ENCODE results near the gene RORC.

Gene RORC

GRCh38 chr1:151854658-151855057, 23.1 kb upstream of the RORC start:
- no peak overlapping the region for H3K4me3 Mint-ChIP-seq
- no peaks in the 10 kb centered on the region for H3K27me3 Mint-ChIP-seq

GRCh38 chr1:151853411-151853943, 21.9 kb upstream of the RORC start, which contains the start of gene THEM5:
Gene THEM5 (minus strand): TSS chr1:151853712. CDS start chr1:151853565, 147 bp downstream.
- H3K36me3 Mint-ChIP-seq, result no peaks in the 10 kb centered on the region
- H3K4me3 Mint-ChIP-seq, result no peak within 1 kb of the TSS
- no peaks in the 10 kb centered on the region for H3K27me3 Mint-ChIP-seq
- H3K27ac Mint-ChIP-seq, result no peak within 1 kb of the TSS
- no peaks in the 10 kb centered on the region for H3K4me1 Mint-ChIP-seq
- no peaks in the 10 kb centered on the region for H3K9me3 Mint-ChIP-seq

More at GRCh38 chr1:151854658-151855057, 23.1 kb upstream of the RORC start:
- no peaks in the 10 kb centered on the region for H3K4me1 Mint-ChIP-seq
- no peaks in the 10 kb centered on the region for H3K36me3 Mint-ChIP-seq
- H3K9me3 Mint-ChIP-seq, result no peaks in the 10 kb centered on the region
- no peak overlapping the region for H3K27ac Mint-ChIP-seq

GRCh38 chr1:151852733-151853132, 21.1 kb upstream of the RORC start:
- no peaks in the 10 kb centered on the region for H3K36me3 Mint-ChIP-seq

GRCh38 chr1:151851886-151852285, 20.3 kb upstream of the RORC start:
- H3K27me3 Mint-ChIP-seq, result no peaks in the 10 kb centered on the region
- H3K4me3 Mint-ChIP-seq, result no peak overlapping the region
- no peaks in the 10 kb centered on the region for H3K4me1 Mint-ChIP-seq
- H3K27ac Mint-ChIP-seq, result no peak overlapping the region
- no peaks in the 10 kb centered on the region for H3K9me3 Mint-ChIP-seq
- H3K36me3 Mint-ChIP-seq, result no peaks in the 10 kb centered on the region

More at GRCh38 chr1:151852733-151853132, 21.1 kb upstream of the RORC start:
- Mint-ChIP-seq H3K27ac (no peak overlapping the region), H3K9me3 (no peaks in the 10 kb centered on the region), H3K27me3 (no peaks in the 10 kb centered on the region), H3K4me1 (no peaks in the 10 kb centered on the region), H3K4me3 (no peak overlapping the region)

GRCh38 chr1:151849871-151850270, 18.3 kb upstream of the RORC start:
- no peaks in the 10 kb centered on the region for H3K9me3 Mint-ChIP-seq
- H3K4me1 Mint-ChIP-seq, result no peaks in the 10 kb centered on the region
- H3K27ac Mint-ChIP-seq, result no peak overlapping the region
- no peaks in the 10 kb centered on the region for H3K27me3 Mint-ChIP-seq
- H3K36me3 Mint-ChIP-seq, result peaks cover 3% of the 10 kb centered on the region
- no peak overlapping the region for H3K4me3 Mint-ChIP-seq

- no peaks in the 10 kb centered on the region for H3K27me3 Mint-ChIP-seq
- H3K36me3 Mint-ChIP-seq, result peaks cover 3% of the 10 kb centered on the region
- H3K4me3 Mint-ChIP-seq, result no peak overlapping the region
- no peaks in the 10 kb centered on the region for H3K4me1 Mint-ChIP-seq
- H3K9me3 Mint-ChIP-seq, result no peaks in the 10 kb centered on the region
- no peak overlapping the region for H3K27ac Mint-ChIP-seq
Observed at GRCh38 chr1:151849126-151849525, 17.5 kb upstream of the RORC start.

- Mint-ChIP-seq H3K9me3 (no peaks in the 10 kb centered on the region), H3K36me3 (peaks cover 3% of the 10 kb centered on the region), H3K4me3 (no peak overlapping the region), H3K27me3 (no peaks in the 10 kb centered on the region), H3K27ac (no peak overlapping the region), H3K4me1 (no peaks in the 10 kb centered on the region)
Observed at GRCh38 chr1:151847867-151848596, 16.4 kb upstream of the RORC start.

- no peaks in the 10 kb centered on the region for H3K27me3 Mint-ChIP-seq
- peaks cover under 1% of the 10 kb centered on the region for H3K4me1 Mint-ChIP-seq
- no peak overlapping the region for H3K27ac Mint-ChIP-seq
- H3K36me3 Mint-ChIP-seq, result peaks cover 3% of the 10 kb centered on the region
- H3K4me3 Mint-ChIP-seq, result no peak overlapping the region
- H3K9me3 Mint-ChIP-seq, result no peaks in the 10 kb centered on the region
Observed at GRCh38 chr1:151846686-151847237, 15.2 kb upstream of the RORC start.

GRCh38 chr1:151846062-151846568, 14.5 kb upstream of the RORC start:
- H3K4me3 Mint-ChIP-seq, result no peak overlapping the region
- no peaks in the 10 kb centered on the region for H3K9me3 Mint-ChIP-seq
- peaks cover 3% of the 10 kb centered on the region for H3K4me1 Mint-ChIP-seq
- H3K36me3 Mint-ChIP-seq, result peaks cover 5% of the 10 kb centered on the region
- no peaks in the 10 kb centered on the region for H3K27me3 Mint-ChIP-seq
- H3K27ac Mint-ChIP-seq, result no peak overlapping the region

- Mint-ChIP-seq H3K27me3 (no peaks in the 10 kb centered on the region), H3K9me3 (no peaks in the 10 kb centered on the region), H3K4me1 (peaks cover 19% of the 10 kb centered on the region), H3K4me3 (no peak overlapping the region), H3K27ac (no peak overlapping the region), H3K36me3 (peaks cover 5% of the 10 kb centered on the region)
Observed at GRCh38 chr1:151843398-151843797, 11.8 kb upstream of the RORC start.

GRCh38 chr1:151841141-151841540, 9.5 kb upstream of the RORC start:
- Mint-ChIP-seq H3K4me3 (no peak overlapping the region), H3K27ac (no peak overlapping the region)

GRCh38 chr1:151840421-151840820, 8.8 kb upstream of the RORC start:
- Mint-ChIP-seq H3K4me1 (peaks cover 35% of the 10 kb centered on the region), H3K36me3 (peaks cover 2% of the 10 kb centered on the region), H3K27me3 (no peaks in the 10 kb centered on the region), H3K27ac (no peak overlapping the region), H3K9me3 (no peaks in the 10 kb centered on the region), H3K4me3 (peak overlapping the region; percentile 86)

More at GRCh38 chr1:151841141-151841540, 9.5 kb upstream of the RORC start:
- H3K4me1 Mint-ChIP-seq, result peaks cover 35% of the 10 kb centered on the region
- H3K9me3 Mint-ChIP-seq, result no peaks in the 10 kb centered on the region
- peaks cover 4% of the 10 kb centered on the region for H3K36me3 Mint-ChIP-seq
- H3K27me3 Mint-ChIP-seq, result no peaks in the 10 kb centered on the region

GRCh38 chr1:151839457-151840403, 8.1 kb upstream of the RORC start, which contains the start of gene C2CD4D:
Gene C2CD4D (minus strand): TSS chr1:151839820. CDS start chr1:151838989, 831 bp downstream.
- Mint-ChIP-seq H3K9me3 (no peaks in the 10 kb centered on the region), H3K27ac (peak within 1 kb of the TSS; percentile 89), H3K4me1 (peaks cover 35% of the 10 kb centered on the region), H3K36me3 (peaks cover 2% of the 10 kb centered on the region), H3K4me3 (peak within 1 kb of the TSS; percentile 86), H3K27me3 (no peaks in the 10 kb centered on the region)

- Mint-ChIP-seq H3K4me1 (peaks cover 38% of the 10 kb centered on the region), H3K27me3 (no peaks in the 10 kb centered on the region), H3K36me3 (peaks cover 2% of the 10 kb centered on the region), H3K27ac (peak overlapping the region; percentile 41), H3K4me3 (peak overlapping the region; percentile 86), H3K9me3 (no peaks in the 10 kb centered on the region)
Observed at GRCh38 chr1:151839082-151839412, 7.4 kb upstream of the RORC start.
